Breast epithelium (tissue), 3 donors: Measurements from ENCODE around the gene MAD1L1.

Experiments used
- POLR2A ChIP-seq: fragments of 450-650 bp; IDR thresholded peaks from one replicate; pipeline ENCODE4 v1.6.1; 2016; ENCODE audit warnings: antibody characterized with exemption, mild to moderate bottlenecking, moderate library complexity
- POLR2AphosphoS5 ChIP-seq, 3 donors: sonication (generic); formaldehyde crosslinking; IDR thresholded peaks; one replicate each; pipeline ENCODE4 v1.6.1; 2017; ENCODE audit warnings: antibody characterized with exemption in 3 of 3

DNA sequence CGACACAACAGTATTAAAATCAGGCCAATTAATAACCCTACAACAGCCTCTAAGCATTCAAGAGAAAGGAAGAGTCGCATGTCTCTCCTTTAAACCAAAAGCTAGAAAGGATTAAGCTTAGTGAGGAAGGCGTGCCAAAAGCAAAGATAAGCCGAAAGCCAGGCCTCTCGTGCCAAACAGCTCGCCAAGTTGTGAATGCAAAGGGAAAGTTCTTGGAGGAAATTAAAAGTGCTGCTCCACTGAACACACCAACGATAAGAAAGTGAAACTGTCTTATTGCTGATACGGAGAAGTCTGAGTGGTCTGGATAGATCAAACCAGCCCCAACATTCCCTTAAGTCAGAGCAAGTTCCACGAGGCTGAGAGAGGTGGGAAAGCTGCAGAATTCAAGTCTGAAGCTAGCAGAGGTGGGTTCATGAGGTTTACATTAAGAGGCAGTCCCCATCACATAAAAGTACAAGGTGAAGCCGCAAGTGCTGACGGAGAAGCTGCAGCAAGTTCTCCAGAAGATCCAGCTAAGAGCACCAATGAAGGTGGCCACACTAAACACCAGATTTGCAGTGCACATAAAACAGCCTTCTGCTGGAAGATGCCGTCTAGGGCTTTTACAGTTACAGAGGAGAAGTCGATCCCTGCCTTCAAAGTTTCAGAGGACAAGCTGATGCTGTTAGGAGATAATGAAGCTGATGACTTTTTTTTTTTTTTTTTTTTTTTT is 194.8 kb downstream of the MAD1L1 start:
- TF ChIP-seq POLR2A, result no peak
- no peak for TF ChIP-seq POLR2AphosphoS5 (IDR thresholded peaks at IDR 0.05)
